ENCODE measurements around the gene BRI3BP. TPM values are rescaled to one million over a fixed set of nuclear protein-coding genes. Genes with fewer than 3 reads are reported as not detected.

Gene BRI3BP
- total and polyA plus RNA-seq, 9 of the 15 experiments (the other 6 are each of a cell fraction or from before 2014, with no cell fraction given), result 12.3 to 25.0 (median 16.6) TPM

- TF ChIP-seq KDM2B (CRISPR knock-in tag; IDR thresholded peaks at IDR 0.05) (no peak), ATF2 (CRISPR knock-in tag; IDR thresholded peaks at IDR 0.05) (no peak), ZMIZ1 (IDR thresholded peaks at IDR 0.05; ENCODE audit: low read depth in 2 of 2, low read length in 2 of 2) (no peak)
These were observed 9.6 kb downstream of the BRI3BP start (continued) for GRCh38 chr12:125003021-125003420.

- H3K36me3 ChIP-seq (ENCODE audit: control insufficient read depth, insufficient read depth, low read length), result peaks cover 39% of the 10 kb centered on the region; the same call in 1 of the 3 replicates
- no peak overlapping the region for H2AFZ ChIP-seq (ENCODE audit: low read depth, low read length)
- H3K27ac ChIP-seq (ENCODE audit: extremely low read depth, low read depth, low read length), result no peak overlapping the region
- ChIA-PET CTCF (ENCODE audit: low intra/inter-chr PET ratio) (no interaction called here), POLR2A (interaction anchor here (0.5 kb wide), 1 partner anchor 540 kb away, joined by 3 read pairs; no protein-coding TSS in a partner anchor)
- no peaks in the 10 kb centered on the region; the same call in 1 of the 2 replicates for H4K20me1 ChIP-seq (replicated peaks; ENCODE audit: control insufficient read depth, insufficient read depth, low read length)
- no peak for DNase-seq (ENCODE audit: extremely low read depth in 1 of 4, low spot score in 3 of 4)
- peaks cover 0 to 3% of the 10 kb centered on the region in 2 experiments; a peak in 3 of 5 replicates for H3K4me1 ChIP-seq (replicated peaks in 1 of 2; ENCODE audit: control insufficient read depth in 2 of 2, insufficient read depth in 2 of 2, low read length in 2 of 2)
- TF ChIP-seq ZNF717 (CRISPR knock-in tag; IDR thresholded peaks at IDR 0.05), result no peak
- no peak for TF ChIP-seq FOXP1 (CRISPR knock-in tag; IDR thresholded peaks at IDR 0.05)
- TF ChIP-seq MAFF (IDR thresholded peaks at IDR 0.05; ENCODE audit: low read length), result 0 out of 2 replicates have a peak, but pooled peaks have one; percentile 21
- no peak for TF ChIP-seq MCM2 (IDR thresholded peaks at IDR 0.05; ENCODE audit: low read depth)
- 0 out of 2 replicates have a peak, but pooled peaks have one; percentile 33 for TF ChIP-seq C11orf30 (IDR thresholded peaks at IDR 0.05; ENCODE audit: low read depth)
- no peak for TF ChIP-seq ZC3H4 (CRISPR knock-in tag; IDR thresholded peaks at IDR 0.05; ENCODE audit: borderline replicate concordance)
- TF ChIP-seq SMARCC2 (IDR thresholded peaks at IDR 0.05; ENCODE audit: low read depth), result no peak
- no peak for TF ChIP-seq SNRNP70 (optimal IDR thresholded peaks at IDR 0.05; ENCODE audit: low read depth, low read length)
- no peak for TF ChIP-seq BMI1 (IDR thresholded peaks at IDR 0.05; ENCODE audit: low read length)
- no peak for TF ChIP-seq ZNF239 (CRISPR knock-in tag; IDR thresholded peaks at IDR 0.05)
- TF ChIP-seq MAFG (tag; conservative IDR thresholded peaks at IDR 0.05), result peak; percentile 40; the same call in 1 of the 2 replicates
- no peak for TF ChIP-seq DIDO1 (tag; IDR thresholded peaks at IDR 0.05; ENCODE audit: low read depth)
- TF ChIP-seq ZNF316 (IDR thresholded peaks at IDR 0.05), result peak; percentile 74
- TF ChIP-seq ZNF696 (CRISPR knock-in tag; conservative IDR thresholded peaks at IDR 0.05), result no peak
- no peak for ATAC-seq
- peaks cover 61% of the 10 kb centered on the region for H3K79me2 ChIP-seq (ENCODE audit: control insufficient read depth, insufficient read depth, low read length)
- no peaks in the 10 kb centered on the region for H3K27me3 ChIP-seq (ENCODE audit: control insufficient read depth in 2 of 2, insufficient read depth in 2 of 2, low read length in 2 of 2)
- no peak overlapping the region for H3K4me2 ChIP-seq (ENCODE audit: insufficient read depth, low read length)
- intact Hi-C loops (cut with micrococcal nuclease) (no loop called here), in situ Hi-C loops (cut with MboI) (no loop called here)
- BruUV-seq (replicated peaks), result no TSS peak
- no peak for FAIRE-seq
- no peak overlapping the region for H3K4me3 ChIP-seq
- no peak overlapping the region for H3K9ac ChIP-seq (ENCODE audit: insufficient read depth in 1 of 2, low read depth in 2 of 2, low read length in 2 of 2)
- H3K9me1 ChIP-seq (ENCODE audit: control insufficient read depth, insufficient read depth, low read length), result no peaks in the 10 kb centered on the region
- 91% methylated on average over 5 of the region's 6 CpGs for WGBS (ENCODE audit: insufficient coverage, low coverage, missing lambda C conversion rate)
- no peaks in the 10 kb centered on the region for H3K9me3 ChIP-seq (replicated peaks; ENCODE audit: control insufficient read depth, insufficient read depth, low read depth, low read length)
These were observed 11.2 kb downstream of the BRI3BP start for GRCh38 chr12:125004621-125005020.
